SU-DHL-6 (cell line): ENCODE results near the gene NPIPA1.
"Not testable (repeated sequence)": the region's sequence is repeated elsewhere in the genome, so short reads cannot be mapped to it uniquely, and the experiment has no call there.

ENCODE experiments used
- H2AFZ ChIP-seq: fragments of 200-600 bp; sonication (generic); 2 replicates; pipeline ENCODE4 v1.6.1; 2014; ENCODE audit warnings: low read depth, mild to moderate bottlenecking, moderate library complexity, mixed read lengths, antibody characterized with exemption, low read length; ENCODE audit not compliant: severe bottlenecking
- H3F3A ChIP-seq: fragments of 200-600 bp; shearing (Covaris generic); 2 replicates; pipeline ENCODE4 v1.6.0; 2016; ENCODE audit warnings: antibody characterized with exemption, mild to moderate bottlenecking; ENCODE audit not compliant: insufficient read depth
- H3K27ac ChIP-seq: fragments of 200-600 bp; sonication (generic); 2 replicates; pipeline ENCODE4 v1.5.1; 2016; ENCODE audit warnings: low read depth, mild to moderate bottlenecking, low read length, moderate library complexity, mixed read lengths
- H3K27me3 ChIP-seq: fragments of 200-600 bp; sonication (generic), shearing (Covaris generic); 2 replicates; pipeline ENCODE4 v1.6.0; 2014; ENCODE audit warnings: mild to moderate bottlenecking, low read length
- H3K36me3 ChIP-seq: fragments of 200-600 bp; sonication (generic); 2 replicates; pipeline ENCODE4 v1.6.1; 2014; ENCODE audit warnings: mild to moderate bottlenecking, low read length, mixed read lengths
- H3K4me2 ChIP-seq: fragments of 300-600, 200-600 bp; shearing (Covaris generic), sonication (generic); 2 replicates; pipeline ENCODE4 v1.6.0; 2014; ENCODE audit warnings: low read length, low read depth, mild to moderate bottlenecking; ENCODE audit not compliant: poor library complexity, severe bottlenecking
- H3K4me3 ChIP-seq: fragments of 200-600 bp; sonication (generic); 2 replicates; pipeline ENCODE4 v1.5.1; 2014; ENCODE audit warnings: antibody characterized with exemption, low read length, mild to moderate bottlenecking, mixed read lengths; ENCODE audit not compliant: insufficient read depth, poor library complexity, severe bottlenecking
- H3K79me2 ChIP-seq: fragments of 200-600 bp; sonication (generic); 2 replicates; pipeline ENCODE4 v1.6.1; 2014; ENCODE audit warnings: mild to moderate bottlenecking, low read length, moderate library complexity; ENCODE audit not compliant: insufficient read depth
- H3K9ac ChIP-seq: fragments of 200-600 bp; sonication (generic); 2 replicates; pipeline ENCODE4 v1.7.0; 2014; ENCODE audit warnings: mild to moderate bottlenecking, low read length
- H3K9me2 ChIP-seq: fragments of 200-600 bp; sonication (generic); replicated peaks from 2 replicates; pipeline ENCODE4 v1.6.1; 2014; ENCODE audit warnings: low read length; ENCODE audit not compliant: insufficient read depth
- H3K9me3 ChIP-seq: fragments of 200-600 bp; sonication (generic); 2 replicates; pipeline ENCODE4 v1.6.1; 2014; ENCODE audit warnings: low read length, mixed read lengths; ENCODE audit not compliant: insufficient read depth
- H4K20me1 ChIP-seq: fragments of 200-600 bp; sonication (generic); 2 replicates; pipeline ENCODE4 v1.6.1; 2014; ENCODE audit warnings: low read depth, mild to moderate bottlenecking, antibody characterized with exemption, low read length, moderate library complexity, mixed read lengths

Gene NPIPA1

DNA sequence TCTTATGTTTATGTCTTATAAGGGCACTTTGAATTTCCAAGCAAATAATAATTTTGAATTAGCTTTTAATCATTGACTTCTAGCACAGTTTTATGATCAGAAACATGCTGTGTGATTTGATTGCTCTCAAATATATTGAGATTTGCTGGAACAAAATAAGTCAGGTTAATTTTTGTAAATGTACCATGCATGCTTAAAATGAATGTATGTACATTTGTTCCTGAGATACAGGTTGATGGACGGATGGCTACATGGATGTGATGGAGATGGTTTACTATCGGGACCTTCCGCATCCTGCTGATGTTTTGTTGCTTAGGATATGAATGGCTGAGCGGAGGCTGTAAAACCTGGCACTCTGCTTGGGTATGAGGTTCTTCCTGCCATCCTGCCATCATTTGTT is at the start of gene NPIPA1:
TSS of gene NPIPA1 (plus strand) at position 301 of the 400 bp plus-strand sequence. CDS start at position 301, 0 bp downstream.
- H3K4me3 ChIP-seq, result not testable (repeated sequence)

GRCh38 chr16:14892111-14892510 is 45.1 kb upstream of the NPIPA1 start:
- H3K27ac ChIP-seq, H3K9me2 ChIP-seq, H3F3A ChIP-seq, H3K36me3 ChIP-seq, H2AFZ ChIP-seq, H3K9me3 ChIP-seq, H3K9ac ChIP-seq, H3K79me2 ChIP-seq, H3K4me3 ChIP-seq, H3K27me3 ChIP-seq, H3K4me2 ChIP-seq, H4K20me1 ChIP-seq: not testable (repeated sequence)

More for the DNA sequence above, at the start of gene NPIPA1:
- H3K4me2 ChIP-seq, H3K36me3 ChIP-seq, H3K79me2 ChIP-seq, H4K20me1 ChIP-seq, H3K9me2 ChIP-seq, H3K9me3 ChIP-seq, H3K9ac ChIP-seq, H2AFZ ChIP-seq, H3K27me3 ChIP-seq, H3F3A ChIP-seq, H3K27ac ChIP-seq: not testable (repeated sequence)

DNA sequence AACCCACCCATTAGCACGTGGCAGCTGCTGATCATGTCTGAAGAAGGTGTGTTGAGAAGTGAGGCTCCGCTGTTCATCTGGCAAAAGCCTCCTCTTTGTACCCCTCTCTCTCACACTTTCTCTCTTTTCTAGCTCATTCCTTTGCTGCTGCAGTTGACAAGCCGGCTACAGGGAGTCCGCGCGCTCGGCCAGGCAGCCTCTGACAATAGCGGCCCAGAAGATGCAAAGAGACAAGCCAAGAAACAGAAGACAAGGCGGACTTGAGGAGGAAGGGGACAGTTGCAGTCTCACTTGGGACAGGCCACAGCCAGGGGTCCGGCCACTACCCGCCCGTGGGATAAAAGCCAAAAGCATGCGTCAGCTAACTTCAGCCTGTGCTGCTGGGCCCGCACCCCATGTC is 41.9 kb upstream of the NPIPA1 start:
- not testable (repeated sequence) for H3K4me2 ChIP-seq, H2AFZ ChIP-seq, H3K4me3 ChIP-seq, H3F3A ChIP-seq, H3K9me2 ChIP-seq, H3K36me3 ChIP-seq, H3K9ac ChIP-seq, H4K20me1 ChIP-seq, H3K9me3 ChIP-seq, H3K79me2 ChIP-seq, H3K27me3 ChIP-seq, H3K27ac ChIP-seq

- H3F3A ChIP-seq, H4K20me1 ChIP-seq, H3K4me3 ChIP-seq, H2AFZ ChIP-seq, H3K27me3 ChIP-seq, H3K79me2 ChIP-seq, H3K27ac ChIP-seq, H3K4me2 ChIP-seq, H3K9ac ChIP-seq, H3K9me2 ChIP-seq, H3K36me3 ChIP-seq, H3K9me3 ChIP-seq: not testable (repeated sequence)
Measured at GRCh38 chr16:14896023-14896422, 41.2 kb upstream of the NPIPA1 start.

- not testable (repeated sequence) for H2AFZ ChIP-seq, H3F3A ChIP-seq, H3K4me2 ChIP-seq, H3K9me3 ChIP-seq, H3K9me2 ChIP-seq, H3K9ac ChIP-seq, H3K4me3 ChIP-seq, H3K27ac ChIP-seq, H4K20me1 ChIP-seq, H3K79me2 ChIP-seq, H3K27me3 ChIP-seq, H3K36me3 ChIP-seq
Measured at GRCh38 chr16:14897006-14897664, 40.1 kb upstream of the NPIPA1 start.

DNA sequence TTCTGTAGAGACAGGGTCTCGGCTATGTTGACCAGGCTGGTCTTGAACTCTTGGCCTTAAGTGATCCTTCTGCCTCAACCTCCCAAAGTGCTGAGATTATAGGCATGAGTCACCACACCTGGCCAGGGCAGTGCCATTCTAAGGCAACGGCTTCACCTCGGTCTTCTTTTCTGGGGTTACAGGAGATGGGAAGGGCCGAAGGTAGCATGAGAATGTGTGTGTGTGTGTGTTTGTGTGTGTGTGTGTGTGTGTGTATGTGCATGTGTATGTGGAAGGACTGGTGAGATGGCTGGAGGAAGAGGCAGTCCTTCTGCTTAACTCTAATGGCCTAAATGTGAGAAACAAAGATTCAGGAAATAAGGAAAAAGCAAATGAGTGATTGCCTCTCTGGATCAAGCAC is 39.1 kb upstream of the NPIPA1 start:
- H3K4me3 ChIP-seq, H3K9ac ChIP-seq, H3K9me3 ChIP-seq, H4K20me1 ChIP-seq, H3F3A ChIP-seq, H3K79me2 ChIP-seq, H3K27me3 ChIP-seq, H3K4me2 ChIP-seq, H2AFZ ChIP-seq, H3K9me2 ChIP-seq, H3K36me3 ChIP-seq, H3K27ac ChIP-seq: not testable (repeated sequence)

- H3K9me3 ChIP-seq, H3K27ac ChIP-seq, H3K27me3 ChIP-seq, H3K4me3 ChIP-seq, H3K4me2 ChIP-seq, H3F3A ChIP-seq, H3K9ac ChIP-seq, H4K20me1 ChIP-seq, H3K36me3 ChIP-seq, H3K79me2 ChIP-seq, H3K9me2 ChIP-seq, H2AFZ ChIP-seq: not testable (repeated sequence)
Measured at GRCh38 chr16:14903191-14903957, 33.9 kb upstream of the NPIPA1 start.

DNA sequence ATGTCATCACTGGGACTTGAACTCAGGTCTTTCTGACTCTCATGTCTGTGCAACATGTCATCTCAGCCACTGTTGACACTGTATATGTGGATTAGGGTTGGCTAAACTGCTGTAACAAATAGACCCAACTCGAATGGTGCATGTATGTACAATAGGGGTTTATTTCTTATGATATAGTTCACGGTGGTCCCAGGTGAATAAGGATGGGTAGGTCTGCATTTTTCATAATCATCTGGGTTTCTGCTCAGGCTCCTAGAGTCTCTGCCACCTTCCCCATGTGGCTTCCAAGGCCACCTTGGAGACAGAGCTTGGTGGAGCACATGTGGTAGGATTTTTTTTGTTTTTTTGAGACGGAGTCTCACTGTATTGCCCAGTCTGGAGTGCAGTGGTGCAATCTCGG is 27.5 kb upstream of the NPIPA1 start:
- H3K4me3 ChIP-seq, H3K9me2 ChIP-seq, H3K4me2 ChIP-seq, H3K79me2 ChIP-seq, H3K36me3 ChIP-seq, H3K9me3 ChIP-seq, H2AFZ ChIP-seq, H3K9ac ChIP-seq, H3K27me3 ChIP-seq, H4K20me1 ChIP-seq, H3K27ac ChIP-seq, H3F3A ChIP-seq: not testable (repeated sequence)
